AG04449 (cell line): ENCODE measurements around the gene RRP9.

Source experiments
- CTCF ChIA-PET: fragments of 350-600 bp; formaldehyde crosslinking; extraction: SDS; loops from one replicate; lab custom pipeline; 2021; ENCODE audit warnings: antibody characterized with exemption; lab: Yijun Ruan, JAX
- POLR2A ChIA-PET: fragments of 400-600, 350-600 bp; formaldehyde crosslinking; extraction: SDS; loops from one replicate; lab custom pipeline; 2020; ENCODE audit warnings: antibody characterized with exemption, inconsistent platforms; lab: Yijun Ruan, JAX
- DNase-seq: peaks from one replicate; pipeline ENCODE4 v3.0.0-alpha.2; 2010; ENCODE audit warnings: low read depth, low spot score
- H3K4me3 ChIP-seq: 2 replicates; pipeline ENCODE4 v1.5.1; 2011; ENCODE audit warnings: low read depth, mild to moderate bottlenecking, control low read depth, low read length
- TF ChIP-seq, protein P1 (sequence below): IDR thresholded peaks from one replicate; pipeline ENCODE4 v1.5.1; 2011; ENCODE audit warnings: mild to moderate bottlenecking, moderate library complexity, low read length, control low read depth, inconsistent platforms; ENCODE audit not compliant: insufficient read depth; ENCODE audit errors: missing control alignments

The RRP9 gene

GRCh38 chr3:51974277-51974962 is 32.7 kb upstream of the RRP9 start:
- peak overlapping the region; percentile 89 for H3K4me3 ChIP-seq
- ChIA-PET POLR2A (interaction anchor here (0.8 to 1.9 kb wide), 8 partner anchors 9 to 83 kb away, joined by 3 to 9 read pairs (median 4); partner anchors contain the start of genes ACY1, PARP3, RPL29 and RRP9), CTCF (interaction anchor here (0.6 to 5.6 kb wide), 23 partner anchors 9 to 173 kb away, joined by 3 to 80 read pairs (median 4); partner anchors contain the start of genes ACY1, GPR62, PARP3 and RPL29)
- no peak for DNase-seq
- TF ChIP-seq, protein P1, sequence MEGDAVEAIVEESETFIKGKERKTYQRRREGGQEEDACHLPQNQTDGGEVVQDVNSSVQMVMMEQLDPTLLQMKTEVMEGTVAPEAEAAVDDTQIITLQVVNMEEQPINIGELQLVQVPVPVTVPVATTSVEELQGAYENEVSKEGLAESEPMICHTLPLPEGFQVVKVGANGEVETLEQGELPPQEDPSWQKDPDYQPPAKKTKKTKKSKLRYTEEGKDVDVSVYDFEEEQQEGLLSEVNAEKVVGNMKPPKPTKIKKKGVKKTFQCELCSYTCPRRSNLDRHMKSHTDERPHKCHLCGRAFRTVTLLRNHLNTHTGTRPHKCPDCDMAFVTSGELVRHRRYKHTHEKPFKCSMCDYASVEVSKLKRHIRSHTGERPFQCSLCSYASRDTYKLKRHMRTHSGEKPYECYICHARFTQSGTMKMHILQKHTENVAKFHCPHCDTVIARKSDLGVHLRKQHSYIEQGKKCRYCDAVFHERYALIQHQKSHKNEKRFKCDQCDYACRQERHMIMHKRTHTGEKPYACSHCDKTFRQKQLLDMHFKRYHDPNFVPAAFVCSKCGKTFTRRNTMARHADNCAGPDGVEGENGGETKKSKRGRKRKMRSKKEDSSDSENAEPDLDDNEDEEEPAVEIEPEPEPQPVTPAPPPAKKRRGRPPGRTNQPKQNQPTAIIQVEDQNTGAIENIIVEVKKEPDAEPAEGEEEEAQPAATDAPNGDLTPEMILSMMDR = no peak

GRCh38 chr3:51971350-51971749 is 29.6 kb upstream of the RRP9 start:
- no peak overlapping the region for H3K4me3 ChIP-seq
- DNase-seq = no peak
- TF ChIP-seq, protein P1 = no peak
- POLR2A ChIA-PET = no interaction called here
- CTCF ChIA-PET = interaction anchor here (1.1 to 5.6 kb wide), 5 partner anchors 9 to 30 kb away, joined by 3 to 80 read pairs (median 32); partner anchors contain the start of genes ACY1, PARP3 and RRP9

DNA sequence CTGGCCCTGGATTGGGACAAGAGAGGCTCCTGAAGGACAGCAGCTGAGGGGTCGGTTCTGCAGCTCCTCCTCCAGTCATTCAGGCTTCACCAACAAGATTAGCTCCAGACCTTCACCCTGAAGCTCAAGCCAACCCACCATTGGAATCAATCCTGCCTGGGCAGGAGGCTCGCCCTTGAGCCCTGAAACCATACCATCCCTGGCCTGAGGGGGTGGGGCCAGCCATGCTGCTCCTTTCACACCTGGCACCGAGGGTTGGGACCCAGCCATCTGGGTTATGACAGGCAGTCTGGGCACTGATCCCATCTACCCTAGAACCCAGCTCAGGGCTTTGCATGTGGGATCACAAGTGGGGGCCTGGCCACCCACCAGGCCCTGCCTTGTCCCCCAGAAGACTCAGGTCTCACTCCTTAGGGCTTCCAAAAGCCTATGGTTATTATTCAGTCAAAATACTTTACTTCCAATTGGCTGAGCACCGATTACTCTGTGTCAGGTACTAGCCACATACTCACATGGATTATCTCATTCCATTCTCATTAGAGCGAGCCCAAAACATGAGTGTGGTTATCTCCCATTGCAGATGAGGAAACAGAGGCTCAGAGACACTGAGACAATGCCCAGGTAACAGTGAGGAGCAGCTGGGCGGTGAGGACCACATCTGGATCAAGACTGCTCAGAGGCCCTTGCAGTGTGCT is 29.0 kb upstream of the RRP9 start:
- TF ChIP-seq, protein P1 = no peak
- ChIA-PET CTCF (interaction anchor here (1.1 to 5.6 kb wide), 4 partner anchors 8 to 29 kb away, joined by 3 to 80 read pairs (median 50); partner anchors contain the start of genes ACY1, PARP3 and RRP9), POLR2A (no interaction called here)
- no peak overlapping the region for H3K4me3 ChIP-seq
- no peak for DNase-seq

- H3K4me3 ChIP-seq = no peak overlapping the region
- no peak for DNase-seq
- TF ChIP-seq, protein P1 = no peak
- CTCF ChIA-PET = interaction anchor here (1.4 to 5.6 kb wide), 5 partner anchors 9 to 28 kb away, joined by 5 to 80 read pairs (median 8); partner anchors contain the start of genes ACY1, PARP3 and RRP9
- POLR2A ChIA-PET = no interaction called here
Observed at GRCh38 chr3:51969841-51970240, 28.1 kb upstream of the RRP9 start.

DNA sequence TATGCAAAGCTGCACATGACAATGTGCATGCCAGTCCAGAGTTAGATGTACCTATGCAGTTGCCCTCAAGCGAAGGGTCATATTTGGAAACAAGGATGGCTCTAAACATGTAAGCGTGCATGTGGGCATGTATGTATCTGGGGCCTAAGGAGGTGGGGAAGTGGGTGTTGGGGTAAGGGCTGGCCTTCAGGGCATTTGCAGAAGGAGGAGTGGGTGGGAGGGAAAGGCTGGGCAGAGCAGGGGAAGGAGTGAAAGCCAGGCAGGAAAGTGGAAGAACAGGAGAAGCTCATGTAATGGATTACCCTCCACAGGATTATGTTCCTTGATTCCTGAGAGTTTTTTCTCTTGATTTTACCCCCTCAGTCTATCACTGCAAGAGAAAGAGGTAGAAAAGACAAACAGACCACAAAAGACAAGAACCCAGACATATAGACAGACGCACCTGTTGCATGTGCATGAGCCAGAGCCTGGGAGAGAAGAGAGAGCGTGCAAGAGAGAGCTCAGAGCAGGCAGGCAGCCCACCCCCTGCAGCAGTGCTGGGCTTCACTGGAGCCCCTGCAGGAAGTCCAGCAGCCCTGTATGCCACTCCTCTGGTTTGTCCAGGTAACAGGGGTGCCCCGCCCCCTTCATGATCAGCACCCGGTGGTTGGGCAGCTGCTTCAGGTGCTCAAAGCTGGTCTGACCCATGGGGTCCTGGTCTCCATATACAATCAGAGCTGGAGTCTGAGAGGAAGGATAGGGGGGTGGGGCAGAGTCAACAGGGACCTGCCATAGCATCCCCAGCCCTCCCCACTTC is 27.4 kb upstream of the RRP9 start:
- ChIA-PET CTCF (interaction anchor here (1.2 to 4.5 kb wide), 6 partner anchors 8 to 29 kb away, joined by 3 to 32 read pairs (median 6); partner anchors contain the start of genes PARP3 and RRP9), POLR2A (no interaction called here)
- TF ChIP-seq, protein P1 = no peak
- no peak overlapping the region for H3K4me3 ChIP-seq
- no peak for DNase-seq
